SU-DHL-6 (cell line): ENCODE results near the gene RIPOR2.

Experiments used
- H2AFZ ChIP-seq: fragments of 200-600 bp; sonication (generic); 2 replicates; pipeline ENCODE4 v1.6.1; 2014; ENCODE audit warnings: low read depth, mild to moderate bottlenecking, moderate library complexity, mixed read lengths, antibody characterized with exemption, low read length; ENCODE audit not compliant: severe bottlenecking
- H3F3A ChIP-seq: fragments of 200-600 bp; shearing (Covaris generic); 2 replicates; pipeline ENCODE4 v1.6.0; 2016; ENCODE audit warnings: antibody characterized with exemption, mild to moderate bottlenecking; ENCODE audit not compliant: insufficient read depth
- H3K27ac ChIP-seq: fragments of 200-600 bp; sonication (generic); 2 replicates; pipeline ENCODE4 v1.5.1; 2016; ENCODE audit warnings: low read depth, mild to moderate bottlenecking, low read length, moderate library complexity, mixed read lengths
- H3K27me3 ChIP-seq: fragments of 200-600 bp; sonication (generic), shearing (Covaris generic); 2 replicates; pipeline ENCODE4 v1.6.0; 2014; ENCODE audit warnings: mild to moderate bottlenecking, low read length
- H3K36me3 ChIP-seq: fragments of 200-600 bp; sonication (generic); 2 replicates; pipeline ENCODE4 v1.6.1; 2014; ENCODE audit warnings: mild to moderate bottlenecking, low read length, mixed read lengths
- H3K4me2 ChIP-seq: fragments of 300-600, 200-600 bp; shearing (Covaris generic), sonication (generic); 2 replicates; pipeline ENCODE4 v1.6.0; 2014; ENCODE audit warnings: low read length, low read depth, mild to moderate bottlenecking; ENCODE audit not compliant: poor library complexity, severe bottlenecking
- H3K4me3 ChIP-seq: fragments of 200-600 bp; sonication (generic); 2 replicates; pipeline ENCODE4 v1.5.1; 2014; ENCODE audit warnings: antibody characterized with exemption, low read length, mild to moderate bottlenecking, mixed read lengths; ENCODE audit not compliant: insufficient read depth, poor library complexity, severe bottlenecking
- H3K79me2 ChIP-seq: fragments of 200-600 bp; sonication (generic); 2 replicates; pipeline ENCODE4 v1.6.1; 2014; ENCODE audit warnings: mild to moderate bottlenecking, low read length, moderate library complexity; ENCODE audit not compliant: insufficient read depth
- H3K9ac ChIP-seq: fragments of 200-600 bp; sonication (generic); 2 replicates; pipeline ENCODE4 v1.7.0; 2014; ENCODE audit warnings: mild to moderate bottlenecking, low read length
- H3K9me2 ChIP-seq: fragments of 200-600 bp; sonication (generic); replicated peaks from 2 replicates; pipeline ENCODE4 v1.6.1; 2014; ENCODE audit warnings: low read length; ENCODE audit not compliant: insufficient read depth
- H3K9me3 ChIP-seq: fragments of 200-600 bp; sonication (generic); 2 replicates; pipeline ENCODE4 v1.6.1; 2014; ENCODE audit warnings: low read length, mixed read lengths; ENCODE audit not compliant: insufficient read depth
- H4K20me1 ChIP-seq: fragments of 200-600 bp; sonication (generic); 2 replicates; pipeline ENCODE4 v1.6.1; 2014; ENCODE audit warnings: low read depth, mild to moderate bottlenecking, antibody characterized with exemption, low read length, moderate library complexity, mixed read lengths
- CTCF ChIP-seq: fragments of 200-600 bp; sonication (generic); IDR thresholded peaks from one replicate; pipeline ENCODE4 v1.5.1; 2017; ENCODE audit warnings: antibody characterized with exemption, mild to moderate bottlenecking, low read length, moderate library complexity; ENCODE audit not compliant: insufficient read depth, poor library complexity, severe bottlenecking
- EZH2phosphoT487 ChIP-seq: fragments of 200-600 bp; sonication (generic), shearing (Covaris generic); conservative IDR thresholded peaks from 2 replicates; pipeline ENCODE4 v1.6.1; 2018; ENCODE audit warnings: mild to moderate bottlenecking, antibody characterized with exemption, low read length, moderate library complexity, mixed read lengths

RIPOR2 gene

DNA sequence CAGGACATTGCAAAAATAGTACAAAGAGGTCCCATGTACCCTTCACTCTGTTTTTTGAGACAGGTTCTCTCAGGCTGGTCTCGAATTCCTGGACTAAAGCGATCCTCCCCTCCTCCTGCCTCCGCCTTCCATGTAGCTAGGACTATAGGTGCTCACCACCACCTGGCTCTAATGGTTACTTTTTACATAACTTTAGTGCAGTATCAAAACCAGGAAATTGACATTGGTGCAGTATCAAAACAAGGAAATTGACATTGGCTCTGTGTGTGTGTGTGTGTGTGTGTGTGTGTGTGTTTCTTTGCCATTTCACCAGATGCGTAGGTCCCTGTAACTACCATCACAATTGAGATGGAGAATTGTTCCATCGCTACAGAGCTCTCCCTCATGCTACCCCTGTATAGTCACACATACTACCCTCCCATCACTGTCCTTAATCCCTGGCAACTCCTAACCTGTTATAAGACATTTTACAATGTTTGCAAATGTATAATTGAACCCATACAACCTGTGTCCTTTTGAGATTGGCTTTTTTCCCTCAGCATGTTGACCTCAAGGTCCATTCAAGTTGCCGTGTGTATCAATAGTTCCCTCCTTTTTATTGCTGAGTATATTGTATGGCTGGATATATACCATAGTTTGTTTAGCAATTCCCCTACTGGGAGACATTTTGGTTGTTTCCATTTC is 28.3 kb upstream of the RIPOR2 start:
- H4K20me1 ChIP-seq = no peaks in the 10 kb centered on the region
- H3K4me2 ChIP-seq = no peak overlapping the region
- no peak overlapping the region for H3K9ac ChIP-seq
- no peaks in the 10 kb centered on the region for H3F3A ChIP-seq
- H3K9me3 ChIP-seq = no peaks in the 10 kb centered on the region
- no peaks in the 10 kb centered on the region for H3K36me3 ChIP-seq
- no peaks in the 10 kb centered on the region for H3K27me3 ChIP-seq
- H3K9me2 ChIP-seq = no peaks in the 10 kb centered on the region
- no peak overlapping the region for H3K27ac ChIP-seq
- no peak overlapping the region for H2AFZ ChIP-seq
- no peak overlapping the region for H3K4me3 ChIP-seq
- TF ChIP-seq EZH2phosphoT487 = no peak
- TF ChIP-seq CTCF = no peak
- no peaks in the 10 kb centered on the region for H3K79me2 ChIP-seq

DNA sequence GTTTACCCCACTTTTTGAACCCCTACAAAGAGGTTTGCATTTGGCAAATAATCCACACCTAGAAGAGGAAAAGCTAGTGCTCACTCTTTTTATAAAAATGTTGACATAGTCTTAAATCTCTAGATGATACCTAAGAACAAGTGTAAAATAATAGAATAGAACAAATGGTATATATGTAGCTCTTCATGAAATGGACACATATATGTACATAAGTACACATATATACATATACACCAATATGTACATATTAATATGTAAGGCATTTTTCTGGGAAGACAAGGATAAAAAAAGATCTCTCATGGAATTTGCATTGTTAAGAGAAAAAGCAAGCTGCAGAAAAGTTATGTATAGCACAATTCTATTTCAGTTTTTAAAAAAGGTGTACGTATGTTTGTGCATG is 27.6 kb upstream of the RIPOR2 start:
- H3K36me3 ChIP-seq = no peaks in the 10 kb centered on the region
- H3K4me2 ChIP-seq = no peak overlapping the region
- no peak overlapping the region for H3K4me3 ChIP-seq
- no peak for TF ChIP-seq EZH2phosphoT487
- no peak for TF ChIP-seq CTCF
- H3K27me3 ChIP-seq = no peaks in the 10 kb centered on the region
- H3K9ac ChIP-seq = no peak overlapping the region
- no peaks in the 10 kb centered on the region for H3F3A ChIP-seq
- no peaks in the 10 kb centered on the region for H3K79me2 ChIP-seq
- H2AFZ ChIP-seq = no peak overlapping the region
- no peaks in the 10 kb centered on the region for H3K9me2 ChIP-seq
- no peak overlapping the region for H3K27ac ChIP-seq
- no peaks in the 10 kb centered on the region for H4K20me1 ChIP-seq
- no peaks in the 10 kb centered on the region for H3K9me3 ChIP-seq

- no peaks in the 10 kb centered on the region for H3K79me2 ChIP-seq
- H4K20me1 ChIP-seq = no peaks in the 10 kb centered on the region
Observed at GRCh38 chr6:24961852-24962251, 26.1 kb upstream of the RIPOR2 start.

More at GRCh38 chr6:24961852-24962251, 26.1 kb upstream of the RIPOR2 start:
- TF ChIP-seq CTCF (no peak), EZH2phosphoT487 (no peak)
- H3K27me3 ChIP-seq = no peaks in the 10 kb centered on the region
- H3K9ac ChIP-seq = no peak overlapping the region
- H3F3A ChIP-seq = no peaks in the 10 kb centered on the region
- H3K27ac ChIP-seq = no peak overlapping the region
- no peaks in the 10 kb centered on the region for H3K9me3 ChIP-seq
- H3K4me3 ChIP-seq = no peak overlapping the region
- no peak overlapping the region for H3K4me2 ChIP-seq
- no peaks in the 10 kb centered on the region for H3K36me3 ChIP-seq
- no peaks in the 10 kb centered on the region for H3K9me2 ChIP-seq
- no peak overlapping the region for H2AFZ ChIP-seq
